K562 (cell line): Measurements from ENCODE around the gene KNL1. TPM values are rescaled to one million over a fixed set of nuclear protein-coding genes. Genes with fewer than 3 reads are reported as not detected.

Experiments
- COPS2 ChIP-seq: fragments of 450-650 bp; conservative IDR thresholded peaks from 2 replicates; pipeline ENCODE4 v1.6.1; 2016; ENCODE audit warnings: mild to moderate bottlenecking, moderate library complexity
- CSDE1 ChIP-seq, 2 experiments: fragments of 450-650 bp; IDR thresholded peaks; 2 replicates each; pipeline ENCODE4 v1.6.1; 2016; ENCODE audit warnings: mild to moderate bottlenecking in 1 of 2
- CTBP1 ChIP-seq: fragments of 450-650 bp; IDR thresholded peaks from 2 replicates; pipeline ENCODE4 v1.6.1; 2016; ENCODE audit warnings: borderline replicate concordance
- ETS2 ChIP-seq: IDR thresholded peaks from 2 replicates; pipeline ENCODE4 v1.6.1; 2016; ENCODE audit warnings: borderline replicate concordance, missing genetic modification characterization, mild to moderate bottlenecking, moderate library complexity, missing compliant biosample characterization; ENCODE audit not compliant: poor library complexity, severe bottlenecking
- HIVEP1 ChIP-seq: fragments of 250-450 bp; sonication (Bioruptor Pico); IDR thresholded peaks from 2 replicates; pipeline ENCODE4 v1.4.0; 2020; ENCODE audit warnings: mild to moderate bottlenecking
- KDM2B ChIP-seq: fragments of 250-450 bp; sonication (Bioruptor Pico); IDR thresholded peaks from 2 replicates; pipeline ENCODE4 v1.8.0; 2021; ENCODE audit warnings: mild to moderate bottlenecking, moderate library complexity
- KLF6 ChIP-seq: fragments of 250-450 bp; sonication (Bioruptor Pico); IDR thresholded peaks from 2 replicates; pipeline ENCODE4 v1.4.0; 2020; ENCODE audit warnings: mild to moderate bottlenecking, moderate library complexity, borderline replicate concordance
- NFIC ChIP-seq: fragments of 450-650 bp; IDR thresholded peaks from 2 replicates; pipeline ENCODE4 v1.6.1; 2017; ENCODE audit warnings: mild to moderate bottlenecking, inconsistent platforms
- NFIX ChIP-seq: fragments of 250-450 bp; sonication (Bioruptor Pico); IDR thresholded peaks from 2 replicates; pipeline ENCODE4 v1.4.0; 2020; ENCODE audit warnings: low read depth, mild to moderate bottlenecking, moderate library complexity
- PHF8 ChIP-seq: fragments of 200-600 bp; sonication (generic); IDR thresholded peaks from 2 replicates; pipeline ENCODE4 v1.6.1; 2012; ENCODE audit warnings: mixed run types, mild to moderate bottlenecking, inconsistent platforms, low read length, moderate library complexity, borderline replicate concordance
- PML ChIP-seq: IDR thresholded peaks from 2 replicates; pipeline ENCODE4 v1.6.1; 2012; ENCODE audit warnings: low read length, inconsistent platforms
- POLR3A ChIP-seq: IDR thresholded peaks from 2 replicates; pipeline ENCODE4 v1.6.1; 2011; ENCODE audit warnings: borderline replicate concordance, mild to moderate bottlenecking, moderate library complexity; ENCODE audit not compliant: insufficient read length, insufficient read depth; ENCODE audit errors: extremely low read depth
- RBM22 ChIP-seq: fragments of 200-400 bp; formaldehyde crosslinking; IDR thresholded peaks from 2 replicates; pipeline ENCODE4 v1.6.1; 2018; ENCODE audit warnings: low read length, low read depth; ENCODE audit not compliant: poor library complexity, severe bottlenecking
- SMAD1 ChIP-seq: fragments of 150-350 bp; IDR thresholded peaks from 2 replicates; pipeline ENCODE4 v1.6.1; 2014; ENCODE audit warnings: low read length, low read depth; ENCODE audit not compliant: partially characterized antibody
- STAT5B ChIP-seq: fragments of 250-450 bp; sonication (Bioruptor Pico); IDR thresholded peaks from 2 replicates; pipeline ENCODE4 v1.8.0; 2021; ENCODE audit warnings: mild to moderate bottlenecking, inconsistent platforms
- ZBED1 ChIP-seq: IDR thresholded peaks from 2 replicates; pipeline ENCODE4 v1.6.1; 2014
- ZNF347 ChIP-seq: fragments of 450-650 bp; formaldehyde crosslinking; IDR thresholded peaks from 2 replicates; pipeline ENCODE4 v1.4.0; 2020; ENCODE audit warnings: low read depth, mild to moderate bottlenecking, moderate library complexity
- ZNF696 ChIP-seq: fragments of 250-450 bp; sonication (Bioruptor Pico); conservative IDR thresholded peaks from 2 replicates; pipeline ENCODE4 v1.4.0; 2020; ENCODE audit warnings: mild to moderate bottlenecking, moderate library complexity
- ZNF766 ChIP-seq: fragments of 200-800 bp; sonication (Bioruptor generic); conservative IDR thresholded peaks from 2 replicates; pipeline ENCODE4 v1.6.1; 2016; ENCODE audit warnings: missing genetic modification characterization, missing compliant biosample characterization
- polyA plus RNA-seq, 8 experiments: library from polyadenylated mRNA; depleted of rRNA in 4 of 8; stranded (reverse) in 5 of 8; unstranded in 3 of 8; fragments of >200 nt; fragmentation: Nextera tagmentation in 2 of 8; fragmentation: Illumina TruSeq in 1 of 8; extraction: Ambion mirVana in 2 of 8; extraction: Trizol in 1 of 8; gene quantifications; 2 replicates each; pipeline versions ENCODE4 v1.2.1 to v1.2.3, GENCODE V29; 2011 to 2014; ENCODE audit warnings: inconsistent platforms in 1 of 8, missing spikeins in 1 of 8
- total RNA-seq, 7 experiments: library from RNA; depleted of rRNA in 6 of 7; stranded (reverse); fragments of >200 nt in 6 of 7; fragmentation: Illumina TruSeq in 2 of 7; extraction: Trizol in 2 of 7; gene quantifications; 2 replicates each; pipeline versions ENCODE4 v1.2.1 to v1.2.3, GENCODE V29; 2011 to 2021; ENCODE audit warnings: low replicate concordance in 1 of 7
- TF ChIP-seq, protein P1 (sequence below): fragments of 450-650 bp; formaldehyde crosslinking; IDR thresholded peaks from 2 replicates; pipeline ENCODE4 v1.4.0; 2020; ENCODE audit warnings: mild to moderate bottlenecking, mixed read lengths
- TF ChIP-seq, protein P2 (sequence below): fragments of 450-650 bp; IDR thresholded peaks from 2 replicates; pipeline ENCODE4 v1.6.1; 2016
- TF ChIP-seq, protein P3 (sequence below): sonication (generic); formaldehyde crosslinking; IDR thresholded peaks from 2 replicates; pipeline ENCODE4 v1.5.0; 2020; ENCODE audit warnings: missing genetic modification reagents
- TF ChIP-seq, protein P4 (sequence below): conservative IDR thresholded peaks from 2 replicates; pipeline ENCODE4 v1.6.1; 2011; ENCODE audit warnings: low read depth, mild to moderate bottlenecking, low read length; ENCODE audit not compliant: control insufficient read depth
- TF ChIP-seq, protein P5 (sequence below): fragments of 450-650 bp; IDR thresholded peaks from 2 replicates; pipeline ENCODE4 v1.6.1; 2016; ENCODE audit warnings: low read depth, mild to moderate bottlenecking, moderate library complexity

The KNL1 gene
- total and polyA plus RNA-seq, 9 of the 15 experiments (the other 6 are each of a cell fraction or from before 2014, with no cell fraction given), result 14.5 to 65.4 (median 34.6) TPM

DNA sequence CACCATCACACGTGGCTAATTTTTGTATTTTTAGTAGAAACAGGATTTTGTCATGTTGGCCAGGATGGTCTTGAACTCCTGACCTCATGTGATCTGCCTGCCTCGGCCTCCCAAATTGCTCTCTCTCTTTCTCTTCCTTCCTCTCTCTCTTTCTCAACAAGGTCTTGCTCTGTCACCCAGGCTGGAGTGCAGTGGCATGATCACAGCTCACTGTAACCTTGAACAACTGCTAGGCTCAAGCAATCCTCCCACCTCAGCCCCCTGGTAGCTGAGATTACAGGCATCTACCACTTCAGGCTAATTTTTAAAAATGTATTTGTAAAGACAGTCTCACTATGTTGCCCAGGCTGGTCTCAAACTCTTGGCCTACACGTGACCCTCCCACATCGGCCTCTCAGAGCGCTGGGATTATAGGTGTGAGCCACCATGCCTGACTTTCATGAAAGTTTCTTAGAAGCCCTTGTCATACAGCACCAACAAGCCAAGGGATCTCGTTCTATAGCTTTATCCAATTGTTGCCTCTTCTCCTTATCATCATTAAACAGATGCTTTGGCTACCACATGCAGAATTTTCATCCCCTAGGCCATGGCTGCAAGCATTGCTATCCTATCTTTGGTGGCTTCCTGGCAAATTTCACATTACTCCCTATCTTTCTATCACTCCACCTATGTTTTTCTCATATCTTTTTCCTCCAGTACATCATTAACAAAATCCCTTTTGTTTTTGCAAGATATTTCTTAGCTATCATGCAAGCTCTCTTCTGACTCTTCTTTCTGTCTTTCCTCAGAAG, 34.9 kb upstream of the KNL1 start (continued):
- TF ChIP-seq, protein P1, sequence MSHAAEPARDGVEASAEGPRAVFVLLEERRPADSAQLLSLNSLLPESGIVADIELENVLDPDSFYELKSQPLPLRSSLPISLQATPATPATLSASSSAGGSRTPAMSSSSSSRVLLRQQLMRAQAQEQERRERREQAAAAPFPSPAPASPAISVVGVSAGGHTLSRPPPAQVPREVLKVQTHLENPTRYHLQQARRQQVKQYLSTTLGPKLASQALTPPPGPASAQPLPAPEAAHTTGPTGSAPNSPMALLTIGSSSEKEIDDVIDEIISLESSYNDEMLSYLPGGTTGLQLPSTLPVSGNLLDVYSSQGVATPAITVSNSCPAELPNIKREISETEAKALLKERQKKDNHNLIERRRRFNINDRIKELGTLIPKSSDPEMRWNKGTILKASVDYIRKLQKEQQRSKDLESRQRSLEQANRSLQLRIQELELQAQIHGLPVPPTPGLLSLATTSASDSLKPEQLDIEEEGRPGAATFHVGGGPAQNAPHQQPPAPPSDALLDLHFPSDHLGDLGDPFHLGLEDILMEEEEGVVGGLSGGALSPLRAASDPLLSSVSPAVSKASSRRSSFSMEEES (CRISPR knock-in tag), result no peak
- TF ChIP-seq, protein P2, sequence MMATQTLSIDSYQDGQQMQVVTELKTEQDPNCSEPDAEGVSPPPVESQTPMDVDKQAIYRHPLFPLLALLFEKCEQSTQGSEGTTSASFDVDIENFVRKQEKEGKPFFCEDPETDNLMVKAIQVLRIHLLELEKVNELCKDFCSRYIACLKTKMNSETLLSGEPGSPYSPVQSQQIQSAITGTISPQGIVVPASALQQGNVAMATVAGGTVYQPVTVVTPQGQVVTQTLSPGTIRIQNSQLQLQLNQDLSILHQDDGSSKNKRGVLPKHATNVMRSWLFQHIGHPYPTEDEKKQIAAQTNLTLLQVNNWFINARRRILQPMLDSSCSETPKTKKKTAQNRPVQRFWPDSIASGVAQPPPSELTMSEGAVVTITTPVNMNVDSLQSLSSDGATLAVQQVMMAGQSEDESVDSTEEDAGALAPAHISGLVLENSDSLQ, result no peak; the same call in 1 of the 2 replicates
- TF ChIP-seq RBM22 (no peak), KDM2B (CRISPR knock-in tag) (no peak), ZNF696 (no peak), CSDE1 (IDR thresholded peaks at IDR 0.05) (no peak), NFIC (peak; percentile 93), COPS2 (no peak), KLF6 (CRISPR knock-in tag) (no peak), PML (peak; percentile 97), ETS2 (no peak), HIVEP1 (CRISPR knock-in tag) (no peak), SMAD1 (no peak), CTBP1 (peak; percentile 94), POLR3A (peak; percentile 73), ZNF766 (0 out of 2 replicates have a peak, but pooled peaks have one; percentile 64), ZNF347 (no peak), PHF8 (no peak), STAT5B (CRISPR knock-in tag) (no peak), NFIX (CRISPR knock-in tag) (no peak), ZBED1 (peak; percentile 70; the same call in 1 of the 2 replicates)
- TF ChIP-seq, protein P3, sequence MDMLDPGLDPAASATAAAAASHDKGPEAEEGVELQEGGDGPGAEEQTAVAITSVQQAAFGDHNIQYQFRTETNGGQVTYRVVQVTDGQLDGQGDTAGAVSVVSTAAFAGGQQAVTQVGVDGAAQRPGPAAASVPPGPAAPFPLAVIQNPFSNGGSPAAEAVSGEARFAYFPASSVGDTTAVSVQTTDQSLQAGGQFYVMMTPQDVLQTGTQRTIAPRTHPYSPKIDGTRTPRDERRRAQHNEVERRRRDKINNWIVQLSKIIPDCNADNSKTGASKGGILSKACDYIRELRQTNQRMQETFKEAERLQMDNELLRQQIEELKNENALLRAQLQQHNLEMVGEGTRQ, result peak; percentile 90
- TF ChIP-seq, protein P4, sequence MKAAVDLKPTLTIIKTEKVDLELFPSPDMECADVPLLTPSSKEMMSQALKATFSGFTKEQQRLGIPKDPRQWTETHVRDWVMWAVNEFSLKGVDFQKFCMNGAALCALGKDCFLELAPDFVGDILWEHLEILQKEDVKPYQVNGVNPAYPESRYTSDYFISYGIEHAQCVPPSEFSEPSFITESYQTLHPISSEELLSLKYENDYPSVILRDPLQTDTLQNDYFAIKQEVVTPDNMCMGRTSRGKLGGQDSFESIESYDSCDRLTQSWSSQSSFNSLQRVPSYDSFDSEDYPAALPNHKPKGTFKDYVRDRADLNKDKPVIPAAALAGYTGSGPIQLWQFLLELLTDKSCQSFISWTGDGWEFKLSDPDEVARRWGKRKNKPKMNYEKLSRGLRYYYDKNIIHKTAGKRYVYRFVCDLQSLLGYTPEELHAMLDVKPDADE, result no peak
- TF ChIP-seq, protein P5, sequence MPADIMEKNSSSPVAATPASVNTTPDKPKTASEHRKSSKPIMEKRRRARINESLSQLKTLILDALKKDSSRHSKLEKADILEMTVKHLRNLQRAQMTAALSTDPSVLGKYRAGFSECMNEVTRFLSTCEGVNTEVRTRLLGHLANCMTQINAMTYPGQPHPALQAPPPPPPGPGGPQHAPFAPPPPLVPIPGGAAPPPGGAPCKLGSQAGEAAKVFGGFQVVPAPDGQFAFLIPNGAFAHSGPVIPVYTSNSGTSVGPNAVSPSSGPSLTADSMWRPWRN, result peak; percentile 80
